Left lobe of liver (tissue), 2 donors: ENCODE results near the gene TNIK. TPM values are rescaled to one million over a fixed set of nuclear protein-coding genes. Genes with fewer than 3 reads are reported as not detected.

Source experiments
- ATAC-seq: fragments of 200-7000 bp; cut with Tn5 transposase; one replicate; pipeline ENCODE4 v1.9.1; 2020; ENCODE audit warnings: mild to moderate bottlenecking, moderate library complexity
- DNase-seq: peaks from one replicate; pipeline ENCODE4 v3.0.0-alpha.2; 2020; ENCODE audit warnings: low spot score
- total RNA-seq: library from RNA; stranded (reverse); gene quantifications from one replicate; pipeline ENCODE4 v1.2.1, GENCODE V29; 2021
- donor health status: DM: no; HTN: no; CAD: no; lungs with moderate emphysema.
- donor health status: DM: no; HTN: yes; CAD: no.

The TNIK gene
- total RNA-seq, 1 donor from 2014 or later = 4.0 TPM

GRCh38 chr3:171157286-171157685 is 302.9 kb downstream of the TNIK start:
- no peak for ATAC-seq
- DNase-seq = no peak

GRCh38 chr3:171156401-171157010 is 303.7 kb downstream of the TNIK start:
- DNase-seq = no peak
- no peak for ATAC-seq

- no peak for DNase-seq
- no peak for ATAC-seq
Observed at GRCh38 chr3:171155122-171155700, 305.0 kb downstream of the TNIK start.

- ATAC-seq (no peak), DNase-seq (no peak)
Observed at GRCh38 chr3:171150945-171151344, 309.3 kb downstream of the TNIK start.

- ATAC-seq (no peak), DNase-seq (no peak)
Observed at GRCh38 chr3:171149526-171150116, 310.6 kb downstream of the TNIK start.

- ATAC-seq (no peak), DNase-seq (no peak)
Observed at GRCh38 chr3:171145798-171146197, 314.4 kb downstream of the TNIK start.

- DNase-seq = peak; percentile 86
- peak; percentile 92 for ATAC-seq
Observed at GRCh38 chr3:171142985-171143384, 317.2 kb downstream of the TNIK start.

GRCh38 chr3:171140246-171140645 is 320.0 kb downstream of the TNIK start:
- no peak for ATAC-seq
- no peak for DNase-seq

GRCh38 chr3:171138027-171138426 is 322.2 kb downstream of the TNIK start:
- no peak for ATAC-seq
- DNase-seq = no peak

GRCh38 chr3:171135549-171135948 is 324.7 kb downstream of the TNIK start:
- no peak for ATAC-seq
- no peak for DNase-seq

GRCh38 chr3:171133796-171134569 is 326.2 kb downstream of the TNIK start:
- ATAC-seq = no peak
- no peak for DNase-seq

- no peak for DNase-seq
- ATAC-seq = no peak
Observed at GRCh38 chr3:171133337-171133736, 326.9 kb downstream of the TNIK start.

GRCh38 chr3:171132873-171133272 is 327.3 kb downstream of the TNIK start:
- DNase-seq = no peak
- ATAC-seq = no peak

- DNase-seq (no peak), ATAC-seq (no peak)
Observed at GRCh38 chr3:171129827-171130226, 330.4 kb downstream of the TNIK start.

- no peak for ATAC-seq
- no peak for DNase-seq
Observed at GRCh38 chr3:171127611-171128010, 332.6 kb downstream of the TNIK start.

GRCh38 chr3:171126478-171127209 is 333.6 kb downstream of the TNIK start:
- DNase-seq (no peak), ATAC-seq (no peak)

GRCh38 chr3:171125010-171125409 is 335.2 kb downstream of the TNIK start:
- ATAC-seq (no peak), DNase-seq (no peak)

- ATAC-seq (no peak), DNase-seq (no peak)
Observed at GRCh38 chr3:171123915-171124314, 336.3 kb downstream of the TNIK start.

- no peak for DNase-seq
- no peak for ATAC-seq
Observed at GRCh38 chr3:171122861-171123260, 337.3 kb downstream of the TNIK start.

- no peak for ATAC-seq
- no peak for DNase-seq
Observed at GRCh38 chr3:171122240-171122639, 338.0 kb downstream of the TNIK start.

GRCh38 chr3:171121801-171122200 is 338.4 kb downstream of the TNIK start:
- no peak for ATAC-seq

More at GRCh38 chr3:171121801-171122200, 338.4 kb downstream of the TNIK start:
- no peak for DNase-seq
